ENCODE results near the gene SPTBN1.

- TF ChIP-seq CTCF (IDR thresholded peaks at IDR 0.05) (no peak), POLR2A (IDR thresholded peaks at IDR 0.05) (no peak)
Measured at GRCh38 chr2:54632733-54633692, 176.9 kb downstream of the SPTBN1 start.
